ENCODE data around the gene DEFB110.
A peak's percentile ranks its signal among the peaks of the same experiment; 100 is the strongest.

The DEFB110 gene

DNA sequence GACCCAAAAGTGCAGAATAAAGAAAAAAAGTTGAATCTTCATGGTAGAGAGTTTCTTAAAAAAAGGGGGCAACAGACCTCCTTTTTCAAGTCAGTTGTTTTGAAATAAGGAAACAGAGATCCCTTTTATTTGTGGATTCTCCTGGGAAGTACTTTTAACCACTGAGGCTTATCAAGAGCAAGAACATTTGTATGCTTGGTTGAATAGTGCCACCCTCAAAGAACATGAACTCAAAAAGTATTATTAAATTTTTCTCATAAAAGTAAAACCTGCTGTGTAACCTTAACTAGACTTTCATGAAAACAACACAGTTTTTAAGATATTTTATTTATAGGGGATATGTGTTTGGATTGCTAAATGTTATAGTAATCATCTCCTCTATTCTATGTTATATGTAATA, at the start of gene DEFB110:
Gene DEFB110 (minus strand): TSS at position 101 of the 400 bp plus-strand sequence. CDS start 59 bp downstream, at position 42.
- Mint-ChIP-seq H3K27me3 (no peaks in the 10 kb centered on the region), H3K4me1 (no peaks in the 10 kb centered on the region), H3K4me3 (no peak within 1 kb of the TSS), H3K27ac (no peak within 1 kb of the TSS), H3K9me3 (peaks cover 2% of the 10 kb centered on the region), H3K36me3 (no peaks in the 10 kb centered on the region)
- no peak for ATAC-seq

DNA sequence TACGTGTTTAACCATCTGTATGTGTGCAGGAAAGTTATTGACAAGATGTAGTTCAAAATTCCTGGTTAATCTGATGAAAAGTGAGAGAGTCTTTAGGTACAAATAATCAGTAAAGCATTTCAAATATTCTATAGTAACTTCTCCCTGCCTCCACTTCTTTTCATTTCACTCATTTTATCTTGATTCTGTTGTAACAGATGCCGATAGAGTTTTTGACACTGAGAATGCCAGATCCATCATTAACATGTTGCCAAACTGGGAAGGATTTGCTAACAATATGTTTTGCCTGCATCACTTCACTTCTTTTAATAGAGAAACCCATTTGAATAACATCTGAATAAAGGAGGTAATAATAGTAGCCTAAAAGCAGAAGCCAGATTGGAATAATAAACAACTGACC, 48.3 kb upstream of the DEFB110 start:
- Mint-ChIP-seq H3K4me1 (no peaks in the 10 kb centered on the region), H3K27ac (no peak overlapping the region), H3K9me3 (peaks cover 8% of the 10 kb centered on the region), H3K27me3 (no peaks in the 10 kb centered on the region), H3K36me3 (no peaks in the 10 kb centered on the region), H3K4me3 (no peak overlapping the region)
- ATAC-seq, result no peak

GRCh38 chr6:50062051-50062450, 40.3 kb upstream of the DEFB110 start:
- Mint-ChIP-seq H3K36me3 (no peaks in the 10 kb centered on the region), H3K27ac (no peak overlapping the region), H3K4me1 (no peaks in the 10 kb centered on the region), H3K4me3 (no peak overlapping the region), H3K27me3 (no peaks in the 10 kb centered on the region), H3K9me3 (peaks cover 2% of the 10 kb centered on the region)
- no peak for ATAC-seq

DNA sequence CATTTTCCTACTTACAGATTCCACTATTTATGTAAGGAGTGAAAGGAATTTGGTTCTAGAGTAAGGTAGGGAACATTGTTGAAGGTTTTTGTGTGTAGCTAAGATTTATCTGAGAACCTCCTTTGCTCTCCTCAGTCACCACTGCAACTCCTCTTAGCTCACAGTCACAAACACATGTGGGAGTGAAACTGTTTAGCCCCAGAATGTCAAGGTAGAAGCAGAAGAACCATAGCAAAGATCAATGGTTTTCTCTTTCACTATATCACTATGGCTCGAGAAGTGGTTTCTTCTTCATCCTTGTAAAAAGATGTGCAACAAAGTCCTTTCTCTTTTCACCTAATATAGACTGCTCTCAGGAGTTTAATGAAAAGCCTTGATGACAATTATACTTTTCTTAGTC, 34.4 kb upstream of the DEFB110 start:
- Mint-ChIP-seq H3K27me3 (no peaks in the 10 kb centered on the region), H3K27ac (no peak overlapping the region), H3K4me3 (no peak overlapping the region), H3K9me3 (no peaks in the 10 kb centered on the region), H3K4me1 (no peaks in the 10 kb centered on the region), H3K36me3 (no peaks in the 10 kb centered on the region)
- ATAC-seq, result no peak

- H3K27ac Mint-ChIP-seq, result no peak within 1 kb of the TSS
- H3K36me3 Mint-ChIP-seq, result no peaks in the 10 kb centered on the region
- H3K9me3 Mint-ChIP-seq, result peaks cover 3% of the 10 kb centered on the region
- no peaks in the 10 kb centered on the region for H3K27me3 Mint-ChIP-seq
- ATAC-seq, result no peak
- H3K4me1 Mint-ChIP-seq, result no peaks in the 10 kb centered on the region
- no peak within 1 kb of the TSS for H3K4me3 Mint-ChIP-seq
Observed at GRCh38 chr6:50049829-50050228, 28.0 kb upstream of the DEFB110 start, which contains the start of gene DEFB112. DEFB112 (minus strand) TSS chr6:50049929; CDS start chr6:50049869, 60 bp downstream.

DNA sequence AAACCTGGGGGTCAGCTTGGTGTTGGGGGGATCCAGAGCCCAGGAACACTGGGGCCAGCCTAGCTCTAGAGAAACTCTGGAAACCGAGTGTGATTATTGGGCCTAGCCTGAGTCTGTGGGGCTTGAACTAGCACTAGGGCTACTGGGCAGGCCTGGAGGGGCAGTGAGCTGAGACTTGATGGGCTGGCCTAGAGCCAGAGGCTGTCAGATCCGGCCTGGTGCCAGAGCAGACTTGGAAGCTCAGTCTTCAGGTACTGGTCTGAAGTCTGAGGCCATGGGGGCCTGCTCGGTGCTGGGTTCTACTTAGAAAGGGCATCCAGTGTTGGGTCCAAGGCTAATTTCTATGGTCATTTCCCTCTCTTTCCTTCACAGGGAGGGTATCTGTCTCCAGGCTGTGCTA, 25.2 kb upstream of the DEFB110 start:
- Mint-ChIP-seq H3K27me3 (no peaks in the 10 kb centered on the region), H3K9me3 (peaks cover 3% of the 10 kb centered on the region), H3K36me3 (no peaks in the 10 kb centered on the region), H3K4me3 (no peak overlapping the region), H3K27ac (no peak overlapping the region), H3K4me1 (no peaks in the 10 kb centered on the region)
- ATAC-seq, result peak; percentile 39

GRCh38 chr6:50030777-50031562, 9.2 kb upstream of the DEFB110 start:
- Mint-ChIP-seq H3K9me3 (peaks cover 17% of the 10 kb centered on the region), H3K4me1 (no peaks in the 10 kb centered on the region), H3K27ac (no peak overlapping the region), H3K36me3 (no peaks in the 10 kb centered on the region), H3K4me3 (no peak overlapping the region), H3K27me3 (no peaks in the 10 kb centered on the region)
- ATAC-seq, result no peak

GRCh38 chr6:50030350-50030749, 8.6 kb upstream of the DEFB110 start:
- H3K27ac Mint-ChIP-seq, result no peak overlapping the region

DNA sequence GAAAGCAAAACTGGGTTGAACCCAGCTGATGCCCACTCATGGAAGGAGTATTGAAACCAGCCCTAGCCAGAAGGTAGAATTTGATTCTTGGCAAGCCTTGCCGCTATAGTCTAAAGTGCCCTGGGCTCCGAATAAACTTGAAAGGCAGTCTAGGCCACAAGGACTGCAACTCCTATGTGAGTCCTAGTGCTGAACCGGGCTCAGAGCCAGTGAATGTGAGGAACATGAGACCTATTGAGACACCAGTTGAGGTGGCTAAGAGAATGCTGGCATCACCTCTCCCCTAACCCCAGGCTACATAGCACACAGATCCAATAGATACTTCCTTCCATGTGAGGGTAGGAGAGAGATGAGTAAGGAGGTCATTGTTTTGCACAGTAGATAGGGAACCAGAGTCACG, 3.5 kb upstream of the DEFB110 start:
- no peak overlapping the region for H3K27ac Mint-ChIP-seq
- H3K4me1 Mint-ChIP-seq, result no peaks in the 10 kb centered on the region
- no peak overlapping the region for H3K4me3 Mint-ChIP-seq
- no peak for ATAC-seq
- no peaks in the 10 kb centered on the region for H3K36me3 Mint-ChIP-seq
- no peaks in the 10 kb centered on the region for H3K27me3 Mint-ChIP-seq
- H3K9me3 Mint-ChIP-seq, result peaks cover 6% of the 10 kb centered on the region

More at GRCh38 chr6:50030350-50030749, 8.6 kb upstream of the DEFB110 start:
- H3K9me3 Mint-ChIP-seq, result peaks cover 17% of the 10 kb centered on the region
- no peaks in the 10 kb centered on the region for H3K4me1 Mint-ChIP-seq
- no peaks in the 10 kb centered on the region for H3K27me3 Mint-ChIP-seq
- ATAC-seq, result no peak
- no peaks in the 10 kb centered on the region for H3K36me3 Mint-ChIP-seq
- H3K4me3 Mint-ChIP-seq, result no peak overlapping the region

DNA sequence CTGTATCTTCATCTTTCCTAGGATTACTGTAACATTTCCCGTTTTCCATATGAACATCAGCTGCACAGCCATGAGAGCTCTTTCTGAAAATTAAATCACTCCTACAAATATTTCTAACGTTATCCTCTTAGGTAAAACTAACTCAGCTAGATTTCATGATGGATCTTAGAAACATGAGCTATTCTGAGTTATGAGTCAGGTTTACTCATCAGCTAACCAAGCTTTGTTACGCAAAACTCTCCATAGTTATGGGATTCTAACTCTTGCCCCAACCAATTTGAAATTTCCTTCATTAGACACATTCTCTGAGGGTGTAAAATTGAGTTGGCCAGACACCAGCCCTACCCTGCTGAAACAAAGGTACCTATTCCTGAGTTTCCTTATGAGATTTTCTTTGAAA, 14.0 kb downstream of the DEFB110 start:
- Mint-ChIP-seq H3K27me3 (no peaks in the 10 kb centered on the region), H3K27ac (no peak overlapping the region), H3K36me3 (no peaks in the 10 kb centered on the region), H3K4me1 (no peaks in the 10 kb centered on the region), H3K4me3 (no peak overlapping the region), H3K9me3 (peaks cover 4% of the 10 kb centered on the region)
- ATAC-seq, result no peak

- Mint-ChIP-seq H3K4me3 (no peak overlapping the region), H3K36me3 (no peaks in the 10 kb centered on the region), H3K9me3 (peaks cover 6% of the 10 kb centered on the region), H3K27me3 (no peaks in the 10 kb centered on the region), H3K27ac (no peak overlapping the region), H3K4me1 (no peaks in the 10 kb centered on the region)
- no peak for ATAC-seq
Observed at GRCh38 chr6:50003139-50003538, 18.7 kb downstream of the DEFB110 start.

DNA sequence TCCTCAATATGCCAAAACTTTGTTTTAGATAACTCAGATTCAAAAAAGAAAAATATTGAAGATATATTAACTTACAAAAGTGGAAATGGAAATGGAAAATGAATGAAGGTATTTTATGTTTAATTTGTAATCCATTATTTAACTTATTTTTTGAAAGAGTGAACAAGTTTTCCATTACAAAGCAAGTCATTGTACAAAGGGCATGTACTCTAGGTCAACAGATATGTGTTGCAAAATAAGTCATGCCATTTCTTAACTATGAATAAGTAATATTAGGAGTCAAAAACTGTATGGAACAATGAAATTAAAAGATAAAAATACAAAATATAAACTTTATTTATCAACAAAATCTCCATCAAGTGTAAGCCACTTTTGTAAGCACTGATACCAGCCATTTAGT, 26.5 kb downstream of the DEFB110 start:
- Mint-ChIP-seq H3K4me1 (no peaks in the 10 kb centered on the region), H3K4me3 (no peak overlapping the region), H3K27ac (no peak overlapping the region), H3K36me3 (no peaks in the 10 kb centered on the region), H3K9me3 (peaks cover 4% of the 10 kb centered on the region), H3K27me3 (no peaks in the 10 kb centered on the region)
- ATAC-seq, result no peak

- Mint-ChIP-seq H3K9me3 (peaks cover 4% of the 10 kb centered on the region), H3K27me3 (no peaks in the 10 kb centered on the region), H3K4me1 (no peaks in the 10 kb centered on the region), H3K27ac (no peak overlapping the region), H3K36me3 (no peaks in the 10 kb centered on the region), H3K4me3 (no peak overlapping the region)
- no peak for ATAC-seq
Observed at GRCh38 chr6:49988900-49989299, 32.9 kb downstream of the DEFB110 start.

DNA sequence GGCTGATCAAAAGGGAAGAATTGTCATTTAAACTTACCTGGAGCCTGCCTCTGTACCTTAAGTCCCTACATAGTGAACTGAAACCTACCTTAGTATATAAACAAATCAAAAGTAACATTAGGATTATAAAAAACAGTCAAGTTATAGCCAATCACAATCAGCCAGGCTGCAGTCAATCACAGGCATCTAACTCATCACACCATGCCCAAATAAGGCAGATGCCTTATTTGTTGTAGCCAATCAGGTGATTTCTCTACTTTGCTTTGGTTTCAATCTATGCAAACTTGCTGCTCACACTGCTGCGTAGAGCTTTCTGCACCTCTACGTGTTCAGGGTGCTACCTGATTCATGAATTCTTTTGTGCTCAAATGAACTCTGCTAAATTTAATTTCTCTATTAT, 34.0 kb downstream of the DEFB110 start:
- H3K4me1 Mint-ChIP-seq, result no peaks in the 10 kb centered on the region
- H3K27ac Mint-ChIP-seq, result no peak overlapping the region
- H3K4me3 Mint-ChIP-seq, result no peak overlapping the region
- H3K9me3 Mint-ChIP-seq, result peaks cover 4% of the 10 kb centered on the region
- no peaks in the 10 kb centered on the region for H3K36me3 Mint-ChIP-seq
- H3K27me3 Mint-ChIP-seq, result no peaks in the 10 kb centered on the region
- ATAC-seq, result no peak

DNA sequence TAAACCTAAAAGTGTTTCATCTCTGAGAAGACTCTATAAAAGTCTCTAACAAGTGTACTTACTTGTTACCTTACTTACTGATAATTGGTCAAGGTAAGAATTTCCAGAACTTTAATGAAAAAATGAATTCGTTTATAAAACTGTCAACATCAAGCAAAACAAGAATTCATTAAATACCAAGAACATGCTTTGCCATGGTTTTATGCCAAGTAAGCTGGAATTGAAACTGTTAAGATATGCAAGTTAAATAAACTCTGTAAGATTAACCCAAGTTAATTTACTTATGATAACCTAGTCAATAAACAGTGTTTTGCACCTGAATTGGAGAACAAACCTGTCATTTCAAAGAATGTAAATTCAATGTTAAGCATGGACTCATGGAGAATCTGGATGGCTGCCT, 35.2 kb downstream of the DEFB110 start:
- Mint-ChIP-seq H3K4me3 (no peak overlapping the region), H3K4me1 (no peaks in the 10 kb centered on the region), H3K9me3 (no peaks in the 10 kb centered on the region)

DNA sequence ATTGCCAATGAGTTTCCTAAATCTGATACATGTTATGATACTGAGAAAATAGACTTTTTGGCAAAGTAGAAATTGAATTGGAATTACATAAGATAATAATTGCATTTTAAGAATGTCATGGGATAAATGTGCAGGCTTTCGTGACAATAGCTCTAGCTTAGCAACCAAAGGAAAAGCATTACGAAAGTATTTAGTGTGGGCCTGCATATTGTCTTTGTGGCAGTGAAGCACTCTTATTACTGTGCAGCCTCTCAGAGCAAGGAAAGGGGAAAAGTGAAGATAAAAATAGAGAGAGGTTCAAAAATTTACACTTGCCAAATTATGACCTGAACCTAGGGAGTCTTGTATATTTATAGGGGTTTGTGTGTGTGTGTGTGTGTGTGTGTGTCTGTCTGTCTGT, 39.7 kb downstream of the DEFB110 start:
- Mint-ChIP-seq H3K9me3 (peaks cover 3% of the 10 kb centered on the region), H3K27me3 (no peaks in the 10 kb centered on the region), H3K27ac (no peak overlapping the region), H3K4me3 (no peak overlapping the region), H3K36me3 (no peaks in the 10 kb centered on the region), H3K4me1 (no peaks in the 10 kb centered on the region)
- no peak for ATAC-seq

More for the DNA sequence above, 35.2 kb downstream of the DEFB110 start:
- no peak overlapping the region for H3K27ac Mint-ChIP-seq
- no peaks in the 10 kb centered on the region for H3K36me3 Mint-ChIP-seq
- H3K27me3 Mint-ChIP-seq, result no peaks in the 10 kb centered on the region
- ATAC-seq, result no peak

All from stimulated activated memory B cell treated with anti-CD40 and anti-IgM and Interleukin-4, amounts not matched to agents 10 μg/mL and 1 μg/mL and 100 μg/mL, for 72 hours (primary cell).